ENCODE measurements around the gene MRPL1. TPM values are rescaled to one million over a fixed set of nuclear protein-coding genes. Genes with fewer than 3 reads are reported as not detected.

Gene MRPL1
- polyA plus RNA-seq, 4 donors, result 21.9 to 61.8 (median 32.1) TPM

DNA sequence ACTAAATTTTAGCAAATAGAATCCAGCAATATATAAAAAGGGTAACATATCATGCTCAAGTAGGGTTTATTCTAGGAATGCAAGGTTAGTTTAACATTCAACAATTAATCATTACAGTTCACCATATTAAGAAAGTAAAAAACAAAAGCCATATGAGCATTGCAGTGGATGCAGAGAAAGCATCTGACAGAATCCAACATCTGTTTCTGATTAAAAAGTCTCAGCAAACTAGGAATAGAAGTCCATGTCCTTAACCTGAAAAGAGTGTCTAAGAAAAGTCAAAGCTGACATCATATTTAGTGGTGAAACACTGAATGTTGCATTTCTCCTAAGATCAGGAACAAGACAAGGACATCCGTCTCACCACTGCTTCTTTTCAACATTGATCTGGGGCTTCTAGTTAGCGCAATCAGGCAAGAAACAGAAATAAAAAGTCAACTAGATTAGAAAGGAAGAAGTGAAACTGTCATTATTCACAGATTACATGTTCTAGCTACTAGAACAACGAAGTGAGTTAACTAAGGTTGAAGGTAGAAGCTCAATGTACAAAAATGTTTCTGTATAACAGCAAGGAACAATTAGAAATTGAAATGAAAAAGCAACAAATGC, 49.3 kb downstream of the MRPL1 start:
- no peak for DNase-seq
- Histone ChIP-seq H3K27me3 (ENCODE audit: control insufficient read depth in 3 of 3, insufficient read depth in 3 of 3, low read length in 3 of 3) (no peaks in the 10 kb centered on the region), H3K4me3 (ENCODE audit: low read depth in 1 of 3, low read length in 3 of 3) (no peak overlapping the region), H3K4me1 (ENCODE audit: control insufficient read depth in 3 of 3, insufficient read depth in 2 of 3, low read depth in 1 of 3, low read length in 2 of 3) (no peaks in the 10 kb centered on the region), H3K9me3 (ENCODE audit: control insufficient read depth in 2 of 2, insufficient read depth in 1 of 2, low read depth in 1 of 2, low read length in 1 of 2) (no peaks in the 10 kb centered on the region), H3K27ac (ENCODE audit: low read depth in 1 of 3, low read length in 2 of 3) (no peak overlapping the region), H3K36me3 (ENCODE audit: control insufficient read depth in 3 of 3, insufficient read depth in 2 of 3, low read depth in 1 of 3, low read length in 3 of 3) (peaks cover 0 to 12% (median 1%) of the 10 kb centered on the region in 3 donors)
- FAIRE-seq, result no peak
- 87 to 94% (median 91%) methylated on average over 3 of the region's 3 CpGs for WGBS, 3 donors

DNA sequence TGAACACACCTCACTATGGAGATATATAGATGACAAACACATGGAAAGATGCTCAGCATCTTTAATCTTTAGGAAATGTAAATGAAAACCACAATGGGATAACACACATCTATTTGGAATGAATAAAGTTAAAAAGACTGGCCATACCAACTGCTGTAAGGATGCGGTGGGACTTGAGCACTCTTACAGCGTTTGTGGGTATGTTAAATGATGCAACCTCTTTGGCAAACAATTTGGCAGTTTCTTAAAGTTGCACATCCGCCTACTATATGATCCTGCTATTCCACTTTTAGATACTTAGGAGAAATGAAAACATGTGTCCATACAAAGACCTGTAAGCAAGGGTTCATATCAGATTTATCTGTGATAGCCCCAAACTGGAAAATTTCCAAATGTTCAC, 50.7 kb downstream of the MRPL1 start:
- WGBS, 3 donors, result 91 to 97% (median 95%) methylated on average over 3 of the region's 3 CpGs
- Histone ChIP-seq H3K9me3 (ENCODE audit: control insufficient read depth in 2 of 2, insufficient read depth in 1 of 2, low read depth in 1 of 2, low read length in 1 of 2) (no peaks in the 10 kb centered on the region), H3K27me3 (ENCODE audit: control insufficient read depth in 3 of 3, insufficient read depth in 3 of 3, low read length in 3 of 3) (no peaks in the 10 kb centered on the region), H3K4me1 (ENCODE audit: control insufficient read depth in 3 of 3, insufficient read depth in 2 of 3, low read depth in 1 of 3, low read length in 2 of 3) (no peaks in the 10 kb centered on the region), H3K4me3 (ENCODE audit: low read depth in 1 of 3, low read length in 3 of 3) (no peak overlapping the region), H3K36me3 (ENCODE audit: control insufficient read depth in 3 of 3, insufficient read depth in 2 of 3, low read depth in 1 of 3, low read length in 3 of 3) (peaks cover 0 to 5% (median 1%) of the 10 kb centered on the region in 3 donors), H3K27ac (ENCODE audit: low read depth in 1 of 3, low read length in 2 of 3) (no peak overlapping the region)
- FAIRE-seq, result no peak
- DNase-seq, result no peak

DNA sequence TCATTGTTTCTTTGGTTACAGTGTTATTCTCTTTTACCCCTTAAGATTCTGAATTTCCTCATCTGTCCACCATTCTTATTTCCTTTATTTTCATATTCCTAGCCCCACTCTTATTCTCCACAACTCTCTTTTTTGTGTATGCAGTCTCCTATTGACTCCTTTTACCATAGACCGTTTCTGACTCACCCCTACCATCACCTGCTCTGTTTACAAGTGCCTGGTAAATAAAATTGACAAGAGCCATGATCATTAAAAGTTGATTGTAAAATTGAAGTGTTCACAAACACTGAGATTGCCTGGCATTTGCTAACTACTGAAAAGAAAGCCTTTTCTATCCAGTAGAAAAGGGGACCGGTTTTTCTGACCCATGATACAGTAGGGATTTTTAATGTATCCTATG, 54.4 kb downstream of the MRPL1 start:
- peaks cover 0 to 5% (median 0%) of the 10 kb centered on the region in 3 donors for H3K36me3 ChIP-seq (ENCODE audit: control insufficient read depth in 3 of 3, insufficient read depth in 2 of 3, low read depth in 1 of 3, low read length in 3 of 3)
- FAIRE-seq, result no peak

DNA sequence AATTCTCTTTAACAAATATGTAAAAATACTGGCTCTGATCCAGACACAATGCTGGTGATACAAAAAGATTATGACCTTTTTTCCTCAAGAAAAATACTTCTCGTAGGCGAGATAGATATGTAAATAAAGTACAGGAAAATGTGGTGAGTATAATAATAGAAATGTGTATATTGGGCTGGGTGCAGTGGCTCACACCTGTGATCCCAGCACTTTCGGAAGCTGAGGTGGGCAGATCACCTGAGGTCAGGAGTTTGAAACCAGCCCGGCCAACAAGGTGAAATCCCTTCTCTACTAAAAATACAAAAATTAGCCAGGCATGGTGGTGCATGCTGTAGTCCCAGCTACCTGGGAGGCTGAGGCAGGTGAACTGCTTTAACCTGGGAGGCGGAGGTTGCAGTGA, 55.0 kb downstream of the MRPL1 start:
- Histone ChIP-seq H3K4me1 (ENCODE audit: control insufficient read depth in 3 of 3, insufficient read depth in 2 of 3, low read depth in 1 of 3, low read length in 2 of 3) (no peaks in the 10 kb centered on the region), H3K36me3 (ENCODE audit: control insufficient read depth in 3 of 3, insufficient read depth in 2 of 3, low read depth in 1 of 3, low read length in 3 of 3) (peaks cover 0 to 5% (median 0%) of the 10 kb centered on the region in 3 donors), H3K27ac (ENCODE audit: low read depth in 1 of 3, low read length in 2 of 3) (no peak overlapping the region), H3K27me3 (ENCODE audit: control insufficient read depth in 3 of 3, insufficient read depth in 3 of 3, low read length in 3 of 3) (no peaks in the 10 kb centered on the region), H3K9me3 (ENCODE audit: control insufficient read depth in 2 of 2, insufficient read depth in 1 of 2, low read depth in 1 of 2, low read length in 1 of 2) (no peaks in the 10 kb centered on the region), H3K4me3 (ENCODE audit: low read depth in 1 of 3, low read length in 3 of 3) (no peak overlapping the region)
- 77 to 91% (median 79%) methylated on average over 5 of the region's 5 CpGs for WGBS, 3 donors
- DNase-seq (no peak), FAIRE-seq (no peak)

More for the DNA sequence above, 54.4 kb downstream of the MRPL1 start:
- Histone ChIP-seq H3K27ac (ENCODE audit: low read depth in 1 of 3, low read length in 2 of 3) (no peak overlapping the region), H3K9me3 (ENCODE audit: control insufficient read depth in 2 of 2, insufficient read depth in 1 of 2, low read depth in 1 of 2, low read length in 1 of 2) (no peaks in the 10 kb centered on the region), H3K4me3 (ENCODE audit: low read depth in 1 of 3, low read length in 3 of 3) (no peak overlapping the region), H3K4me1 (ENCODE audit: control insufficient read depth in 3 of 3, insufficient read depth in 2 of 3, low read depth in 1 of 3, low read length in 2 of 3) (no peaks in the 10 kb centered on the region), H3K27me3 (ENCODE audit: control insufficient read depth in 3 of 3, insufficient read depth in 3 of 3, low read length in 3 of 3) (no peaks in the 10 kb centered on the region)
- 80 to 93% (median 91%) methylated on average over 2 of the region's 2 CpGs for WGBS, 3 donors
- no peak for DNase-seq

DNA sequence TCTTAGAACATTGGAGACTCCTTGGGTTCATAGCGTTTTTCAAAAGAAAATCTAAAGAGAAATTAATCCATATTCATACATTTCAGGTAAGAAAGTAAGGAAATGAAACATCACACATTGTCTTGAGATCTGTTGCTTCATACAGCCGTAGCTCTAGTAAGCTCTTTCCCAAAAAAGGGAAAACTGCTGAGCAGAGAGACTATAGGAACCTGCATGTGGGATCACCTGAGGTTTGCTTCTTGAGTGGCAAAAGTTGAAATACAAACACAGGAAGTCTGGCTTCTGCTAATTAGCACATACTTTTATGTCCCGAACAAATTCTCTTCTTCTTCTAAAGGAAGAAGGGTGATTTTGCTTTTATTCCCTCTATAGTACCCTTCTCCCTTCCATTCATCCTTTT, 57.7 kb downstream of the MRPL1 start:
- H3K4me3 ChIP-seq (ENCODE audit: low read depth in 1 of 3, low read length in 3 of 3), result no peak overlapping the region

DNA sequence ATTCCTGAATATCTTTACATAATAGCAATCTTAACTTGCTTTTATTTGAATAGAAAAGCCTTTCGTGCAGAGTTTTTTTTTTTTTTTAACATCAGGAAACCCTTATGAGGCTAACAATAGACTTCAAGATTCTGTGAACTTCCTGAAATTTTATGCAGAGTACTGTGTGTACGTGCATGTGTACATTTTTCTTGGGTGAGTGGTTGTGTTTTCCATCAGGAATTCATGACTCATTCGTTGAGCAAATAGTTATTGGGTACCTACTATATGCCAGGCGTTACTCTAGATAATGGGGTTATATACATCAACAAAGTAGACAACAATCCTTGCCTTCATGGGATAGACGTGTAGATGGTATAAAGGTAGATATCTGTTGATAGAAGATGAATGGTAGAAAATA, 59.1 kb downstream of the MRPL1 start:
- Histone ChIP-seq H3K27me3 (ENCODE audit: control insufficient read depth in 3 of 3, insufficient read depth in 3 of 3, low read length in 3 of 3) (no peaks in the 10 kb centered on the region), H3K36me3 (ENCODE audit: control insufficient read depth in 3 of 3, insufficient read depth in 2 of 3, low read depth in 1 of 3, low read length in 3 of 3) (peaks cover 0 to 9% (median 0%) of the 10 kb centered on the region in 3 donors), H3K4me1 (ENCODE audit: control insufficient read depth in 3 of 3, insufficient read depth in 2 of 3, low read depth in 1 of 3, low read length in 2 of 3) (peaks cover 0 to 2% (median 0%) of the 10 kb centered on the region in 3 donors), H3K9me3 (ENCODE audit: control insufficient read depth in 2 of 2, insufficient read depth in 1 of 2, low read depth in 1 of 2, low read length in 1 of 2) (peaks cover 0 to 3% of the 10 kb centered on the region in 2 donors), H3K27ac (ENCODE audit: low read depth in 1 of 3, low read length in 2 of 3) (no peak overlapping the region), H3K4me3 (ENCODE audit: low read depth in 1 of 3, low read length in 3 of 3) (no peak overlapping the region)
- FAIRE-seq (no peak), DNase-seq (peak in 1 of 2 donors; percentile 46)
- 43 to 76% (median 64%) methylated on average over 5 of the region's 5 CpGs for WGBS, 3 donors

More for the DNA sequence above, 57.7 kb downstream of the MRPL1 start:
- no peak for FAIRE-seq
- Histone ChIP-seq H3K4me1 (ENCODE audit: control insufficient read depth in 3 of 3, insufficient read depth in 2 of 3, low read depth in 1 of 3, low read length in 2 of 3) (no peaks in the 10 kb centered on the region), H3K27me3 (ENCODE audit: control insufficient read depth in 3 of 3, insufficient read depth in 3 of 3, low read length in 3 of 3) (no peaks in the 10 kb centered on the region), H3K36me3 (ENCODE audit: control insufficient read depth in 3 of 3, insufficient read depth in 2 of 3, low read depth in 1 of 3, low read length in 3 of 3) (peaks cover 0 to 9% (median 0%) of the 10 kb centered on the region in 3 donors), H3K27ac (ENCODE audit: low read depth in 1 of 3, low read length in 2 of 3) (no peak overlapping the region), H3K9me3 (ENCODE audit: control insufficient read depth in 2 of 2, insufficient read depth in 1 of 2, low read depth in 1 of 2, low read length in 1 of 2) (peaks cover 0 to 3% of the 10 kb centered on the region in 2 donors)
- 77 to 99% (median 93%) methylated on average over 3 of the region's 3 CpGs for WGBS, 3 donors
- DNase-seq, result no peak

DNA sequence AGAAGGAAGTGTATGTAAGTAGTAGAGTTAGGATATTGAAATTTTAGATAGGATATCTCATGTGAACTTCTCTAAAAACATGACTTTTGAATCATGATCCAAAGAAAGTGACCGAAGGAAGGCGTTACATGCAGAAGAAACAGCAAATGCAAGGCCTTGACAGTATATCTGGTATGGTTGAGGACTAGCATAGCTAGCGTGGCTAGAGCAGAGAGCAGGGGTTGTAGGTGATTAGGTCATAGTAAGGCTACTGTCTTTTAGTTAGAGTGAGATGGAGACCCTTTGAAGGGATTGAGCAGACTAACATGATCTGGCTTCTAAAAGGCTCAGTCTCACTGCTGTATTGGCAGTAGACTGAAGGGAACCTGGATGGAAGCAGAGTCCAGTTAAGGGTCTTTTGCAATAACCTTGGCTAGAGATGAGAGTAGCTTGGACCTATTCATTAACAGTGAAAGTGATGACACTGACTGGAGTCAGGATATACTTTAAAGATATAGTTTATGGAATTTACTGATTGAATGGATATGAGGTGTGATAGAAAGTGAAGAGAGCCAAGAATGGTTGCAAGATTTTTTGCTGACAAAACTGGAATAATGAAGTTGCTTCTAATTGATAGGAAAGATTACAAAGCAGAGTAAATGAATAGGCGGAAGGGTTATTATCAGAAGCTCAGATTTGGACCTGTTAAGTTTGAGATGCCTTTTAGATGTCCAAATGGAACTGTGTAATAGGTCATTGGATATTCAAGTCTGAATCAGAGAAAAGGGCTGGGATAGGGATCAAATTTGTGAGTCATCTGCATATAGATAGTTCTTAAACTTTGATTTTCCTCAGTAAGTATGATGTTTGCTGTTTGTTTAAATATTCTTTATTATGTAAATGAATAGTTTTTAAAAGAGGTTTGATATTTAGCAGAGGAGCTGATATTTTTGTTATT, 59.8 kb downstream of the MRPL1 start:
- DNase-seq (no peak), FAIRE-seq (no peak)
- H3K27me3 ChIP-seq (ENCODE audit: control insufficient read depth in 3 of 3, insufficient read depth in 3 of 3, low read length in 3 of 3), result no peaks in the 10 kb centered on the region
- peaks cover 0 to 9% (median 0%) of the 10 kb centered on the region in 3 donors for H3K36me3 ChIP-seq (ENCODE audit: control insufficient read depth in 3 of 3, insufficient read depth in 2 of 3, low read depth in 1 of 3, low read length in 3 of 3)
- no peak overlapping the region for H3K4me3 ChIP-seq (ENCODE audit: low read depth in 1 of 3, low read length in 3 of 3)
- peaks cover 0 to 3% of the 10 kb centered on the region in 2 donors for H3K9me3 ChIP-seq (ENCODE audit: control insufficient read depth in 2 of 2, insufficient read depth in 1 of 2, low read depth in 1 of 2, low read length in 1 of 2)
- peak overlapping the region in 1 of 3 donors; percentile 34 for H3K27ac ChIP-seq (ENCODE audit: low read depth in 1 of 3, low read length in 2 of 3)
- 95 to 98% (median 97%) methylated on average over 4 of the region's 4 CpGs for WGBS, 3 donors
- H3K4me1 ChIP-seq (ENCODE audit: control insufficient read depth in 3 of 3, insufficient read depth in 2 of 3, low read depth in 1 of 3, low read length in 2 of 3), result peaks cover 0 to 2% (median 0%) of the 10 kb centered on the region in 3 donors

DNA sequence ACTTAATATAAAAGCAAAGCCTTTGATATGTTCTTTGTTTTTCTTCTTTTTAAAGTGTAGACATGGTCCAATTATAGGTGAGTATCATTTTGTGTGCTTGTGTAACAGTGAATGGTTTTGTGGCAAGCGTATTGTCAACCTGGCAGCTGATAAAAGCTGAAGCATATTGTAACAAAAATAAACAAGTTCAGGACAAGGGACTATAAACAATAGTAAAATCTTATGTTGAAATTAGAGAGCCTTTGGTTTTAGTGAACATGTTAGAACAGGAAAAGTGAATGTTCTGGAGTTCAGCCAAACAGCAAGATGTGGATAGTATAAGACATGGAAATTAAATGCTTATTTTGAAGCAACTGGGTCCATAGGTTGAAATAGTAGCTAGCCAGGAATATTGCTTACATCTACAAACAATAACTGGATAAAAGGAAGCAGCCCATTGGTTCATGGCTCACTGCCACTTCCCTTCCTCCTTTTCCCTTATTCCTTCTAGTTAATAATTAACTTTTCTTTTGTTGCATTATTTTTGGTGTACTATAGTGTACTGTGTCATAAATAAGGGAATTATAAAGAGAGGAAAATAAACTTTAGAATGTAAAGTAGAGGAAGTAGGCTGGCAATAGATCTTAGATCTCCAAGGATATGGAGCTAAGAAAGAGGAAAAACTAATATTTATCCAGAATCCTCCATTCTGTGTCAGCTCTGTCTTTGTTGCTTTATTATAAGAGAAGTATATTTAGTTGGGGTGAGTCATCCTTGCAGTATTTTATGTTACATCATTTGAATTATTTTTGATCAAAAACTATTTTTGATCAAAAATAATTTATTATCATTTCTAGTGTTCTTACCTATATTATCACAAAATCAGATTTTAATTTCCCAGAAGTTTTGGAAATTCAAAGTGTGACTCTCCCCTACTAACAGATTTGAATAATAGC, 65.6 kb downstream of the MRPL1 start:
- H3K4me1 ChIP-seq (ENCODE audit: control insufficient read depth in 3 of 3, insufficient read depth in 2 of 3, low read depth in 1 of 3, low read length in 2 of 3), result peaks cover 0 to 2% (median 0%) of the 10 kb centered on the region in 3 donors
- DNase-seq (peak; percentile 34 to 83), FAIRE-seq (no peak)
- H3K27me3 ChIP-seq (ENCODE audit: control insufficient read depth in 3 of 3, insufficient read depth in 3 of 3, low read length in 3 of 3), result no peaks in the 10 kb centered on the region
- peaks cover 0 to 11% (median 0%) of the 10 kb centered on the region in 3 donors for H3K36me3 ChIP-seq (ENCODE audit: control insufficient read depth in 3 of 3, insufficient read depth in 2 of 3, low read depth in 1 of 3, low read length in 3 of 3)
- H3K4me3 ChIP-seq (ENCODE audit: low read depth in 1 of 3, low read length in 3 of 3), result no peak overlapping the region
- H3K27ac ChIP-seq (ENCODE audit: low read depth in 1 of 3, low read length in 2 of 3), result no peak overlapping the region
- H3K9me3 ChIP-seq (ENCODE audit: control insufficient read depth in 2 of 2, insufficient read depth in 1 of 2, low read depth in 1 of 2, low read length in 1 of 2), result peaks cover 0 to 3% of the 10 kb centered on the region in 2 donors
- WGBS, 3 donors, result 64 to 78% (median 72%) methylated on average over 1 of the region's 1 CpG
